Endodermal cell (in vitro differentiated cells): ENCODE results near the gene PRMT7. TPM values are rescaled to one million over a fixed set of nuclear protein-coding genes. Genes with fewer than 3 reads are reported as not detected.

Experiments used
- DNase-seq: peaks from one replicate; pipeline ENCODE4 v3.0.0-alpha.2; 2017
- H3K27ac ChIP-seq: 2 replicates; pipeline ENCODE4 v1.5.1; 2013; ENCODE audit warnings: mild to moderate bottlenecking, low read depth, low read length, moderate library complexity
- H3K27me3 ChIP-seq: 2 replicates; pipeline ENCODE4 v1.6.1; 2013; ENCODE audit warnings: mild to moderate bottlenecking, low read length, moderate library complexity; ENCODE audit not compliant: insufficient read depth, control insufficient read depth, poor library complexity, severe bottlenecking
- H3K36me3 ChIP-seq: 2 replicates; pipeline ENCODE4 v1.7.0; 2013; ENCODE audit warnings: mild to moderate bottlenecking, low read length, moderate library complexity; ENCODE audit not compliant: control insufficient read depth, insufficient read depth
- H3K4me1 ChIP-seq: one replicate; pipeline ENCODE4 v1.7.0; 2013; ENCODE audit warnings: low read length; ENCODE audit not compliant: control insufficient read depth, insufficient read depth
- H3K4me3 ChIP-seq: 2 replicates; pipeline ENCODE4 v1.5.1; 2013; ENCODE audit warnings: mild to moderate bottlenecking, low read length, moderate library complexity
- H3K9ac ChIP-seq: 2 replicates; pipeline ENCODE4 v1.6.1; 2013; ENCODE audit warnings: mild to moderate bottlenecking, low read length, moderate library complexity; ENCODE audit not compliant: poor library complexity, severe bottlenecking; ENCODE audit errors: extremely low read depth
- H3K9me3 ChIP-seq: 2 replicates; pipeline ENCODE4 v1.6.1; 2013; ENCODE audit warnings: mild to moderate bottlenecking, low read length, moderate library complexity; ENCODE audit not compliant: control insufficient read depth
- H3K27ac Mint-ChIP-seq: 2 replicates; pipeline ENCODE4 v1.8.0; 2020; ENCODE audit warnings: mixed read lengths
- H3K27me3 Mint-ChIP-seq: 2 replicates; pipeline ENCODE4 v1.8.0; 2021; ENCODE audit warnings: mild to moderate bottlenecking, mixed read lengths; ENCODE audit not compliant: insufficient read depth
- H3K36me3 Mint-ChIP-seq: 2 replicates; pipeline ENCODE4 v1.8.0; 2020; ENCODE audit warnings: low read depth, mixed read lengths
- H3K4me1 Mint-ChIP-seq: 2 replicates; pipeline ENCODE4 v1.8.0; 2020; ENCODE audit warnings: mixed read lengths
- H3K4me3 Mint-ChIP-seq: 2 replicates; pipeline ENCODE4 v1.8.0; 2020; ENCODE audit warnings: mild to moderate bottlenecking, moderate library complexity, mixed read lengths
- H3K9me3 Mint-ChIP-seq: 2 replicates; pipeline ENCODE4 v1.8.0; 2020; ENCODE audit warnings: mild to moderate bottlenecking, mixed read lengths
- WGBS, 2 experiments: methylation state at CpG; one replicate each; pipeline versions ENCODE4 v1.1.5 to v1.1.7; 2013; ENCODE audit warnings: missing lambda C conversion rate in 2 of 2, mixed read lengths in 1 of 2; ENCODE audit not compliant: insufficient coverage in 1 of 2, insufficient read length in 1 of 2; 5-methylcytosine and 5-hydroxymethylcytosine counted together
- total RNA-seq, 2 donors: library from RNA; stranded (reverse); fragmentation: NEBNext Ultra II Directional in 1 of 2; extraction: Animal tissue kit (Norgen Biotek cat#: 25700) in 1 of 2; gene quantifications; 2 replicates in 1 of 2; 3 replicates in 1 of 2; pipeline ENCODE4 v1.2.1, GENCODE V29; 2021
- TF ChIP-seq, protein P1 (sequence below): fragments of 200-600 bp; sonication (generic); conservative IDR thresholded peaks from 2 replicates; pipeline ENCODE4 v1.5.0; 2021; ENCODE audit warnings: antibody characterized with exemption, mild to moderate bottlenecking

PRMT7 gene
- total RNA-seq, 2 donors from 2014 or later: 63.9 to 68.5 TPM

GRCh38 chr16:68285683-68286082 is 25.1 kb upstream of the PRMT7 start:
- no peaks in the 10 kb centered on the region for H3K27me3 Mint-ChIP-seq
- TF ChIP-seq, protein P1, sequence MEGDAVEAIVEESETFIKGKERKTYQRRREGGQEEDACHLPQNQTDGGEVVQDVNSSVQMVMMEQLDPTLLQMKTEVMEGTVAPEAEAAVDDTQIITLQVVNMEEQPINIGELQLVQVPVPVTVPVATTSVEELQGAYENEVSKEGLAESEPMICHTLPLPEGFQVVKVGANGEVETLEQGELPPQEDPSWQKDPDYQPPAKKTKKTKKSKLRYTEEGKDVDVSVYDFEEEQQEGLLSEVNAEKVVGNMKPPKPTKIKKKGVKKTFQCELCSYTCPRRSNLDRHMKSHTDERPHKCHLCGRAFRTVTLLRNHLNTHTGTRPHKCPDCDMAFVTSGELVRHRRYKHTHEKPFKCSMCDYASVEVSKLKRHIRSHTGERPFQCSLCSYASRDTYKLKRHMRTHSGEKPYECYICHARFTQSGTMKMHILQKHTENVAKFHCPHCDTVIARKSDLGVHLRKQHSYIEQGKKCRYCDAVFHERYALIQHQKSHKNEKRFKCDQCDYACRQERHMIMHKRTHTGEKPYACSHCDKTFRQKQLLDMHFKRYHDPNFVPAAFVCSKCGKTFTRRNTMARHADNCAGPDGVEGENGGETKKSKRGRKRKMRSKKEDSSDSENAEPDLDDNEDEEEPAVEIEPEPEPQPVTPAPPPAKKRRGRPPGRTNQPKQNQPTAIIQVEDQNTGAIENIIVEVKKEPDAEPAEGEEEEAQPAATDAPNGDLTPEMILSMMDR: no peak
- 90 to 96% methylated on average over 2 to 3 of the region's 3 CpGs for WGBS, 2 experiments
- H3K9me3 Mint-ChIP-seq: no peaks in the 10 kb centered on the region
- Histone ChIP-seq H3K36me3 (peaks cover 90% of the 10 kb centered on the region), H3K9ac (no peak overlapping the region), H3K4me3 (no peak overlapping the region), H3K9me3 (no peaks in the 10 kb centered on the region), H3K27me3 (no peaks in the 10 kb centered on the region), H3K27ac (no peak overlapping the region), H3K4me1 (no peaks in the 10 kb centered on the region)
- no peak overlapping the region for H3K27ac Mint-ChIP-seq
- H3K4me1 Mint-ChIP-seq: peaks cover 32% of the 10 kb centered on the region
- DNase-seq: no peak
- H3K4me3 Mint-ChIP-seq: no peak overlapping the region
- peaks cover 37% of the 10 kb centered on the region for H3K36me3 Mint-ChIP-seq

GRCh38 chr16:68286153-68287074 is 24.4 kb upstream of the PRMT7 start:
- peak overlapping the region; percentile 42 for H3K27ac Mint-ChIP-seq
- peaks cover 32% of the 10 kb centered on the region for H3K4me1 Mint-ChIP-seq
- peaks cover 91% of the 10 kb centered on the region for H3K36me3 ChIP-seq
- TF ChIP-seq, protein P1: no peak
- no peaks in the 10 kb centered on the region for H3K4me1 ChIP-seq
- WGBS, 2 experiments: 92 to 94% methylated on average over 9 to 11 of the region's 12 CpGs
- H3K4me3 Mint-ChIP-seq: no peak overlapping the region
- H3K9ac ChIP-seq: no peak overlapping the region
- no peak overlapping the region for H3K27ac ChIP-seq
- no peak for DNase-seq
- no peaks in the 10 kb centered on the region for H3K9me3 Mint-ChIP-seq
- H3K27me3 ChIP-seq: no peaks in the 10 kb centered on the region
- no peaks in the 10 kb centered on the region for H3K27me3 Mint-ChIP-seq
- peaks cover 40% of the 10 kb centered on the region for H3K36me3 Mint-ChIP-seq
- no peaks in the 10 kb centered on the region for H3K9me3 ChIP-seq
- H3K4me3 ChIP-seq: no peak overlapping the region

DNA sequence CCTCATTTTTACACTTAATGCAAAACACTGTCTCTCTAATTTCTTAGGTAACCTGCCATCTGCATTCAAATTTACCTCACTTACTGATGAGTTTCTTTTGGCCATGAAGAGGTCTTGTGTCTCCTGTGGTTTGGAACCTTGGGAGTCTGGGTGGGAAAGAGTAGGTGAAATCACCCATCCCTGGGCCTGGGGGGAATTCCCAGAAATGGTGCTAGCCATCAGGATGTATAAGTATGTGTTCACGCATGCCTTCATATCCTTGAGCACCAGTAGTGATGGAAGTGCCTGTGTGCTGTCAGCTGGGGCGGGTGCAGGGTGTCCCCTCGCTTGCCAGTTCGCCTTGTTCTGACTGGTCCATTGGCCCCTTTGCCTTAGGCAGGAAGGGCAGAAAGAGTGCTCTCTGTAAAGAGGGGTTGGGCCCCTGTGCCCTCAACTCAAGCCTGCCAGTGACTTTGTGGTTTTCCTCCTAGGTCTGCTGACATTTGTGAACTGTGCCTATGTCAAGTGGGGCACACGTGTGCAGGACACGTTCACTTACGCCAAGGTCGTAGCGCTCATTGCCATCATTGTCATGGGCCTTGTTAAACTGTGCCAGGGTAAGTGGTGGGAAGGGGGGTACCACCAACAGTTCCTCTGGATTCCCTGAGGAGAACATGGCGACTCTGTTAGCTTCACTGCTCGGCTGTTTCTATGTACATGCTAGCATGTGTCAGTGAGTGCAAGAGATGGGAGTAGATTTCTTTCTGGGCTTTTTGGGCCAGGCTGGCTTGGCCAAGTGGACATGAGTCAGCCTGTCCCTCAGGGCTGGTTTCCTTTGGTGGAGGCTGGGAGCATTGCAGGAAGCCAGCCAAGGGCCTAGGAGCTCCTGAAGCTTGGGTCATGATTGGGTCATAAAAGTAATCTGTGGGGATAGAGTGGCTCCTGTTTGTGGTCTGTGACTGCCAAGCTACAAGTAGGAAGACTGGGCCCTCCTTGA is 23.3 kb upstream of the PRMT7 start:
- Histone ChIP-seq H3K36me3 (peaks cover 89% of the 10 kb centered on the region), H3K9me3 (no peaks in the 10 kb centered on the region), H3K4me1 (no peaks in the 10 kb centered on the region), H3K4me3 (no peak overlapping the region), H3K27ac (no peak overlapping the region), H3K27me3 (no peaks in the 10 kb centered on the region), H3K9ac (no peak overlapping the region)
- Mint-ChIP-seq H3K4me1 (peaks cover 32% of the 10 kb centered on the region), H3K4me3 (no peak overlapping the region), H3K36me3 (peaks cover 41% of the 10 kb centered on the region), H3K27me3 (no peaks in the 10 kb centered on the region), H3K9me3 (no peaks in the 10 kb centered on the region), H3K27ac (peak overlapping the region; percentile 69)
- TF ChIP-seq, protein P1: no peak
- no peak for DNase-seq
- 97 to 100% methylated on average over 7 to 11 of the region's 11 CpGs for WGBS, 2 experiments
